Endothelial cell (in vitro differentiated cells): ENCODE data around the gene MSX1. TPM values are rescaled to one million over a fixed set of nuclear protein-coding genes. Genes with fewer than 3 reads are reported as not detected.

Experiments used
- DNase-seq: peaks from one replicate; pipeline ENCODE4 v3.0.0; 2021; ENCODE audit warnings: low spot score
- H3K27ac Mint-ChIP-seq: one replicate; pipeline ENCODE4 v1.8.0; 2021; ENCODE audit warnings: mixed read lengths, inconsistent platforms; ENCODE audit not compliant: unreplicated experiment
- H3K27me3 Mint-ChIP-seq: one replicate; pipeline ENCODE4 v1.8.0; 2021; ENCODE audit warnings: mild to moderate bottlenecking, moderate library complexity, mixed read lengths, inconsistent platforms; ENCODE audit not compliant: unreplicated experiment
- H3K36me3 Mint-ChIP-seq: one replicate; pipeline ENCODE4 v1.8.0; 2021; ENCODE audit warnings: mild to moderate bottlenecking, low read depth, mixed read lengths, inconsistent platforms; ENCODE audit not compliant: unreplicated experiment
- H3K4me1 Mint-ChIP-seq: one replicate; pipeline ENCODE4 v1.8.0; 2021; ENCODE audit warnings: mild to moderate bottlenecking, mixed read lengths, inconsistent platforms; ENCODE audit not compliant: unreplicated experiment
- H3K4me3 Mint-ChIP-seq: one replicate; pipeline ENCODE4 v1.8.0; 2021; ENCODE audit warnings: mild to moderate bottlenecking, mixed read lengths, inconsistent platforms; ENCODE audit not compliant: unreplicated experiment
- H3K9me3 Mint-ChIP-seq: one replicate; pipeline ENCODE4 v1.8.0; 2021; ENCODE audit warnings: mixed read lengths, inconsistent platforms; ENCODE audit not compliant: unreplicated experiment
- total RNA-seq: library from RNA; stranded (reverse); fragmentation: NEBNext Ultra II Directional; extraction: Animal tissue kit (Norgen Biotek cat#: 25700); gene quantifications from one replicate; pipeline ENCODE4 v1.2.1, GENCODE V29; 2021; ENCODE audit not compliant: unreplicated experiment
- TF ChIP-seq, protein P1 (sequence below): fragments of 200-600 bp; sonication (generic); IDR thresholded peaks from one replicate; pipeline ENCODE4 v1.5.0; 2021; ENCODE audit warnings: antibody characterized with exemption; ENCODE audit not compliant: unreplicated experiment

The MSX1 gene
- total RNA-seq, 1 donor from 2014 or later: 17.4 TPM

DNA sequence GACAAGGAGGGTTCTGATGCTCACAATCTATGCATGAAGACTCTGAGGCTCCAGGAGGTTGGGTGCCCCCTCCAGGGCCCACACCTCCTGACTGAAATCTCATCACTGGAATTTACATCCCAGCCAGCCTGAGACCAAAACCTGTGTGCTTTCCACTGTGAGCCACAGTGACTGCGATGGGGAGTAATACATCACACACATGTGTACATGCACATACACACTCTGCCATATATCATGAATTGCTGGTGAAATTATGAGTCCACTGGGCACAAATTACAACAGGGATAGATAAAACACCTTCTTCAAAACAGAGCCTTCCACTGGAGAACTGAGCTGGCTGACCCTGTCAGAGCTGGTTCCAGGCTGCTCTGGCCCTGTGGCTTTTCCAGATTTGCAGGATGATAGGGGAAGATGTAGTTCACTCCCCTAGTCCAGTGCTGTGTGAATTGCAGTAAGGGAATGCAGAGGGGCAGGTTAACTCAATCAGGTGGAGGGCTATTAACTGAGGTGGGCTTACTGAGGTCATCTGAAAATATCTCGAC is 35.8 kb upstream of the MSX1 start:
- Mint-ChIP-seq H3K4me1 (no peaks in the 10 kb centered on the region), H3K27ac (no peak overlapping the region), H3K4me3 (no peak overlapping the region), H3K9me3 (no peaks in the 10 kb centered on the region), H3K27me3 (no peaks in the 10 kb centered on the region), H3K36me3 (peaks cover 11% of the 10 kb centered on the region)
- TF ChIP-seq, protein P1, sequence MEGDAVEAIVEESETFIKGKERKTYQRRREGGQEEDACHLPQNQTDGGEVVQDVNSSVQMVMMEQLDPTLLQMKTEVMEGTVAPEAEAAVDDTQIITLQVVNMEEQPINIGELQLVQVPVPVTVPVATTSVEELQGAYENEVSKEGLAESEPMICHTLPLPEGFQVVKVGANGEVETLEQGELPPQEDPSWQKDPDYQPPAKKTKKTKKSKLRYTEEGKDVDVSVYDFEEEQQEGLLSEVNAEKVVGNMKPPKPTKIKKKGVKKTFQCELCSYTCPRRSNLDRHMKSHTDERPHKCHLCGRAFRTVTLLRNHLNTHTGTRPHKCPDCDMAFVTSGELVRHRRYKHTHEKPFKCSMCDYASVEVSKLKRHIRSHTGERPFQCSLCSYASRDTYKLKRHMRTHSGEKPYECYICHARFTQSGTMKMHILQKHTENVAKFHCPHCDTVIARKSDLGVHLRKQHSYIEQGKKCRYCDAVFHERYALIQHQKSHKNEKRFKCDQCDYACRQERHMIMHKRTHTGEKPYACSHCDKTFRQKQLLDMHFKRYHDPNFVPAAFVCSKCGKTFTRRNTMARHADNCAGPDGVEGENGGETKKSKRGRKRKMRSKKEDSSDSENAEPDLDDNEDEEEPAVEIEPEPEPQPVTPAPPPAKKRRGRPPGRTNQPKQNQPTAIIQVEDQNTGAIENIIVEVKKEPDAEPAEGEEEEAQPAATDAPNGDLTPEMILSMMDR: no peak
- DNase-seq: no peak

DNA sequence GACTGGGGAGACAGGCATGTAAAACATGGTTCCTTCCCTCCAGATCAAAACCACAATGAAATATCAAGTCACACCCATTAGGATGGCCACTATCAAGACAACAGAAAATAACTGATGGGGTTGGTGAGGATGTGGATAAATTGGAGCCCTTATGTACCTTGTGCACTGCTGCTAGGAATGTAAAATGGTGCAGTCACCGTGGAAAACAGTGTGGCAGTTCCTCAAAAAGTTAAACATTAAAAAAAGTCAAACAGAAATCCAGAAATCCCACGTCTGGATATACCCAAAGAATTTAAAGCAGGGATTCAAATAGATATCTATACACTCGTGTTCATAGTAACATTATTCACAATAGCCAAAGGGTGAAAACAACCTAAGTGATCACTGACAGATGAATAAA is 35.2 kb upstream of the MSX1 start:
- Mint-ChIP-seq H3K4me3 (no peak overlapping the region), H3K27ac (no peak overlapping the region), H3K27me3 (no peaks in the 10 kb centered on the region), H3K36me3 (peaks cover 11% of the 10 kb centered on the region), H3K9me3 (no peaks in the 10 kb centered on the region), H3K4me1 (no peaks in the 10 kb centered on the region)
- TF ChIP-seq, protein P1: no peak
- DNase-seq: no peak

DNA sequence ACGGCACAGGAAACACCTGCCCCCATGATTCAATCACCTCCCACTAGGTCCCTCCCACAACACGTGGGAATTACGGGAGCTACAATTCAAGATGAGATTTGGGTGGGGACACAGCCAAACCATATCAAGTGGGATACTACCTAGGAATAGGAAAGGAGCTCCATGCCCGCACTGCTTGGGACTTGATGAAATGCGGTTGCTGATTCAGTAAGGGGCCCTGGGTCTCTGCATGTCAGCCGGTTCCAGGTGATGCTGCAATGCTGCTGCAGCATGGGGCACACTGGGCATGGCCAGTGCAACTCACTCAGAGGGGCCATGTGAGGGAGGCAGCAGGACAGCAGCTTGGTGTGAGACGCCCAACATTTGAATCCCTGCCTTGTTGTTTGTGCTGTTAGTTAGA is 34.0 kb upstream of the MSX1 start:
- no peaks in the 10 kb centered on the region for H3K9me3 Mint-ChIP-seq
- no peaks in the 10 kb centered on the region for H3K4me1 Mint-ChIP-seq
- TF ChIP-seq, protein P1: no peak
- no peaks in the 10 kb centered on the region for H3K27me3 Mint-ChIP-seq
- no peak for DNase-seq
- no peak overlapping the region for H3K27ac Mint-ChIP-seq
- peaks cover 11% of the 10 kb centered on the region for H3K36me3 Mint-ChIP-seq
- no peak overlapping the region for H3K4me3 Mint-ChIP-seq

DNA sequence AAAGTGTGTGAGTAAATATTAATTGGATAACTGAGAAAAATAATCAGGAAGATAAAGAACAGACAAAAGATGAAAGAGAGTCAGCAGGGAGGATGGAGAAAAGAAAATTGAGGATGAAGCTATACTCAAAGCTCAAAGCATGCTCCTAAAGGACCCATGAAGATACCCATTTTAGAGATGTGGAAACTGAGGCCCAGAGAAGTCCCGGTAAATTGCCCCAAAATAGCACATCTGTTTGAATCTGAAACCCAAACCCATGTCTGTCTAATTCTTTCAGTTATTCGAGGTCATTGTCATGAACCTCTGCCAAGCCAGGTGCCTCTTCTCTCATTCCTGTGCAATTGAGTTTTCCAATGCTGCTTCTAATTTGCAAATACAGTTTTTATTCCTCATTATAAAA is 29.6 kb upstream of the MSX1 start:
- Mint-ChIP-seq H3K36me3 (peaks cover 5% of the 10 kb centered on the region), H3K27me3 (no peaks in the 10 kb centered on the region)
- TF ChIP-seq, protein P1: no peak

DNA sequence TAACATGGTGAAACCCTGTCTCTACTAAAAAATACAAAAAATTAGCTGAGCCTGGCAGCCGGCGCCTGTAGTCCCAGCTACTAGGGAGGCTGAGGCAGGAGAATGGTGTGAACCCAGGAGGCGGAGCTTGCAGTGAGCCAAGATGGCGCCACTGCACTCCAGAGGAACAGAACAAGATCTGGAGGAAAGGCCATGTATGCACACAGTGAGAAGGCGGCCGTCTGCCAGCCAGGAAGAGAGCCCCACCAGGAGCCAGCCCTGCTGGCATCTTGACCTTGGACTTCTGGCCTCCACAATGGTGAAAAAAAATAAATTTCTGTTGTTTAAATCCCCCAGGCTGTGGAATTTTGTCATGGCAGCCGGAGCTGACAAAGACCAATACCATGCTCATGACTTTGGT is 28.2 kb upstream of the MSX1 start:
- TF ChIP-seq, protein P1: no peak
- DNase-seq: no peak
- H3K27me3 Mint-ChIP-seq: no peaks in the 10 kb centered on the region
- no peaks in the 10 kb centered on the region for H3K4me1 Mint-ChIP-seq
- H3K36me3 Mint-ChIP-seq: no peaks in the 10 kb centered on the region
- no peaks in the 10 kb centered on the region for H3K9me3 Mint-ChIP-seq
- H3K4me3 Mint-ChIP-seq: no peak overlapping the region
- no peak overlapping the region for H3K27ac Mint-ChIP-seq

More for the DNA sequence above, 29.6 kb upstream of the MSX1 start:
- DNase-seq: no peak
- Mint-ChIP-seq H3K9me3 (no peaks in the 10 kb centered on the region), H3K4me3 (no peak overlapping the region), H3K27ac (no peak overlapping the region), H3K4me1 (no peaks in the 10 kb centered on the region)
